ENCODE results near the gene GHSR.

- TF ChIP-seq POLR2AphosphoS5 (IDR thresholded peaks at IDR 0.05; ENCODE audit: low read depth, low read length) (no peak), IRF3 (IDR thresholded peaks at IDR 0.05; ENCODE audit: low read depth, low read length) (no peak), TAF1 (IDR thresholded peaks at IDR 0.05; ENCODE audit: borderline replicate concordance, low read depth, low read length) (no peak), CTCF (IDR thresholded peaks at IDR 0.05) (no peak)
These were observed 3.4 kb downstream of the GHSR start for GRCh38 chr3:172444821-172445220.

Data from SK-N-SH (cell line).